Limb (tissue), 2 donors: ENCODE measurements around the gene SEPTIN12.

ENCODE experiments used
- DNase-seq, 2 donors: peaks; one replicate each; pipeline ENCODE4 v3.0.0-alpha.2; 2016; ENCODE audit errors: extremely low spot score in 2 of 2

Gene SEPTIN12

DNA sequence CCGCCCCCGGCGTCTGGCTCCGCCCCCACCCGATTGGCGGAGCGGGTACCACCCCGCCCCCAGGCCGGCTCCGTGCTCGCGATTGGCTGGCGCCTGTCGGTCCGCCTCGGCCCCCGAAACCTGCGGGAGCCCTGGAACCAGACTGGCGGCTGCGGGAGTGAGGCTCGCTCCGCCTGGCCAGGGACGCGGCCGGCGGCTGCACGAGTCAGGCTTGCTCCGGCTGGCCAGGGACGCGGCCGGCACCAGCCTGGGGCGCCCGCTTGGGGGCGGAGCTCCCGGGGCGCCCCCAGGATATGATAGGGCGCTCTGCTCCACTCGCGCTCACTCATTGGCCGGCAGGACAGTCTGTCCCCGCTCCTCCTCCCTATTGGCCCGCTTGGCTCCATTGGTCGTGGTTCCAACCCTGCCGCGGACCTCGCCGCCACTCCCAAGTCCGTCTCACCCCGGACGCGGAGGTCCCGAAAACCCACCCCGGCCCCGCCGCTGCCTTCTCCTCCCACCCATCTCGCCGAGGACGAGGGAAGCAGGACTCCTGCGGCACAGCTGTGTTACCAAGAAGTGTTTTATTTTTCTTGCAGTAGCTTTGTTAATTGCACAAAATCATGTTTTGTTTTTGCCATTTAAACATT is 14.6 kb upstream of the SEPTIN12 start:
- peak; percentile 92 to 94 for DNase-seq

DNA sequence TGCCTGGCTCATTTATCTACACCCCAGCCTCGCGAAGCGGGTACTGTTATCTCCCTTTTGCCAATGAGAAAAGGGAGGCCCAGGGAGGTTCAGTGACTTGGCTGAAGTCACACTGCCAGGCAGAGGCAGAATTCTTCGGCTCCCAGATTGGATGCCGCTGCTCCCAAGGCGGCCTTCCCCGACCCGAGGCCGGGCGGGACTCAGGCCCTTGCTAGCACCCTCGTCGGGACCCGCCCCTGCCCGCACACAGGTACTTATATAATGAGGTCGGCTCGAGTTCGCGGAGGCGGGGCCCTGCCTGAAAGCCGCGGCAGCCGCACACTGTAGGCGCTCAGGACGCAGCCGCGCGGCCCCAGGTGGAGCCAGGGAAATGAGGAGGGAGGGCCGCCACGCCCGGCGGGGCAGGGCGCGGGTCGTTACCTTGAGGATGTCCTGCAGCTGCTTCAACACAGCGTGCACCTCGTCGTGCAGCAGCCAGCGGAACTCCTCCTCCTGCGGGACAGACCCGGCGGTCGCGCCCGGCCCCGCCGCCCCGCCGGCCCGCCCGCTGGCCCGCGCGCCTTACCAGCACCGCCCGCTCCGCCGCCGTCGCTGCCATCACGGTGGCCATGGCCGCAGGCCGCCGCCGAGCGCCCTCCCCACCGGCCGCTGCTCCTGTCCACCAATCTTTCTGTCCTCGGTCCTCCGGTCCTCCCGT is 14.0 kb upstream of the SEPTIN12 start, which contains the start of gene ROGDI:
Gene ROGDI, minus strand, starts transcription at position 672 of the 697 bp plus-strand sequence. Its CDS starts 62 bp downstream, at position 610.
- DNase-seq = peak; percentile 23 to 73

- no peak for DNase-seq
Observed at GRCh38 chr16:4801051-4801961, 13.2 kb upstream of the SEPTIN12 start.

DNA sequence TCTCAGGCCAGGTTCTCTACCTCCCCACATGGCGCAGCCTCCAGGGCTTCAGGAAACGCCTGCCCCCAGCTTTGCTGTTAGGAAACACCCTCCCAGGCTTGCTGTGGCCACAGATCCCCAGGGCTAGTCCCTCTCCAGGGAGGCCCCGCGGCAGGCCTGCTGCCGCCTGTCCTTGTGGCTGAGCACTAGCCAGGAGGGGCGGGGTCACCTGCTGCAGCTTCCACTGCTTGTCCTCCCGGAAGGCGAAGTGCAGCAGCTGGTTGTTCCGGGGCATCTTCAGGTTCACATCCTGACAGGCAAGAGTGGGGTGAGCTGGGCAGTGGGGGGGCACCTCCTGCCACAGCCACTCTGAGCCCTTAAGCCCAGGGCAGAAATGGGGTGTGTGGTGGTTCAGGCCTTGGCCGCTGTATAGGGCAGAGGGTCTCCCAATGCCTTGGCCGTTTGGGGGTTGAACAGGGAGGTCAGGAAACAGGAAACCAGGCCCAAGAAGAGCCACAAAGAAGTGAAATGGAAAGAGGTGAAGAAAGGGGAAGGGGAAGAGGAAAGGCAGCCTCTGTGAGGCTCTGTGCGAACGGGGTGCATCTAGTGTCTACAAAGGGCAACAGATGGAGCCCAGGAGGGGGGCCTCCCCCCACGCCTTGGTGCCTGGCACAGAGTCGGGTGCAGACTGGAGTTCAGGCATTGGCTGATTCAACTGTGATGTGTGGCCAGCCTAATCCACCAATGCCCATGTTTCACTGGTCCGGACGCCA is 12.3 kb upstream of the SEPTIN12 start:
- DNase-seq = no peak

DNA sequence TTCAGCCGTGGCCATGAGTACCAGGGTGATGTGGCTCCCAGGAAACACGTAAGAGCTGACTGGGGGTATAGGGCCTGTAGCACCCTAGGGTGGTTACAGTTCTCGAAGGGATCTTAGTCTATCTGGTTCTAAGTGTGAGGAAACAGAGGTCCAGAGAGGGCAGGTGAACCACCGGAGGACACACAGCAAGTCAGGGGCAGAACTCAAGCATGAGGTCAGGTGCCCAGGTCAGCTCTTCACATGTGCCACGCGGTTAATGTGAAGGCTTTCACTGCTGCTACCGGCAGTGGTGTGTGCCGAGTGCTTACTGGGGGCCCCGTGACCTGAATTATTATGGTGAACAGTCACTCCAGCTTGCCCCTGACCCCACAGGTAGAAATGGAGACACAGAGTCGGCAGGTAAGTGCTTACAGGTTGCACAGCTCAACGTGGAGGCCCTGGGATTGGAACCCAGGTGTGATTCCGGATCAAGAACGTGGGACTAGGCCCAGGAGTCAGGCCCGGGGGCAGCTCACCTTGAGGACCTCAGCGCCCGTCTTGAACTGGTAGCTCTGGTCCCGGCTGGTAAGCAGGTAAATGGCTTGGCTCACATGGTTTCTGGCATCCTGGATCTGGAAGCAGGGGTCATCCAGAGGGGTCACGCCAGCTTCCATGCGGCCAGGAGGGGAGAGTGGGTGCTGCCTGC is 11.2 kb upstream of the SEPTIN12 start:
- no peak for DNase-seq

DNA sequence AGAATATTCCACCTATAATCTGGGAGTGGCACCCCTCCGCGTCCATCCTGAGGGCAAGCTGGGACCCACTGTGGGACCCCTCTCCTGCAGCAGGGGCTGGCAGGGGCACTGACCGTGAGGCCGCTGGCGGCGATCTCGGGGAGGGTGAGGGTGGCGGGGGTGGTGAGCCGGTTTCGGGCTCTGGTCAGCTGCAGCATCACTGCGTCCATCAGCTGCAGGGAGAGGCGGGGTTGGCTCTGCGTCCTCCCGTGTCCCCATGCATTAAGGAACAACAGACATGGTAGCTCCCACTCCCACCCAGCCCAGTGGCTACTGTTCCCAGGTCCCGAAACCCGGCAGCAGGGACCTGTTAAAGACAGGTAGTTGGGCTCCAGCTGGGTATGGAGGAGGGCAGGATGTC is 10.3 kb upstream of the SEPTIN12 start:
- no peak for DNase-seq

DNA sequence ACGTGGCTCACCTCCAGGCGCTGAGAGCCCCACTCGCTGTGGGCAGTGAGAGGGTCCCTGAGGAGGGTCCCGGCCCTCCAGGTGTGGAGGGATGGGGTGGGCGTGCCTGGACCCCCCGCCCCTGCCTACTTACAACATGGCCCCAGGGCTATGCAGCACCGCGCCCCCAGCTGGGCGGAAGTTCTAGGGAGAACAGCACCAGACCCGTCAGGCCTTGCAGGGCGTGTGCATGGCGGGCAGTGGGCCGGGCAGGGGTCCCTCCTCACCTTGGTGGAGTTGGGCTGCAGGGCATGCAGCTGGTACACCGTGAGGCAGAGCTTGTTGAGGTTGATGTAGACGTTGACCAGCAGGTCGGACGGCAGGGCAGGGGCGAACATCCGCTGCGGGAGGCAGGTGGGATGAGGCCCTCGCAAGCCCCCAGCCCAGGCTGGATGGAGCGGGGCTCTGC is 9.7 kb upstream of the SEPTIN12 start:
- no peak for DNase-seq

GRCh38 chr16:4796982-4797804 is 9.0 kb upstream of the SEPTIN12 start:
- DNase-seq = no peak

- DNase-seq = no peak
Observed at GRCh38 chr16:4795828-4796572, 7.9 kb upstream of the SEPTIN12 start.

- no peak for DNase-seq
Observed at GRCh38 chr16:4795181-4795827, 7.2 kb upstream of the SEPTIN12 start, which contains the start of gene SMIM22. TSS of gene SMIM22 (plus strand) at chr16:4795369. CDS start at chr16:4795735, 366 bp downstream.

- no peak for DNase-seq
Observed at GRCh38 chr16:4792951-4793513, 4.9 kb upstream of the SEPTIN12 start.

GRCh38 chr16:4790871-4791270 is 2.7 kb upstream of the SEPTIN12 start:
- no peak for DNase-seq

DNA sequence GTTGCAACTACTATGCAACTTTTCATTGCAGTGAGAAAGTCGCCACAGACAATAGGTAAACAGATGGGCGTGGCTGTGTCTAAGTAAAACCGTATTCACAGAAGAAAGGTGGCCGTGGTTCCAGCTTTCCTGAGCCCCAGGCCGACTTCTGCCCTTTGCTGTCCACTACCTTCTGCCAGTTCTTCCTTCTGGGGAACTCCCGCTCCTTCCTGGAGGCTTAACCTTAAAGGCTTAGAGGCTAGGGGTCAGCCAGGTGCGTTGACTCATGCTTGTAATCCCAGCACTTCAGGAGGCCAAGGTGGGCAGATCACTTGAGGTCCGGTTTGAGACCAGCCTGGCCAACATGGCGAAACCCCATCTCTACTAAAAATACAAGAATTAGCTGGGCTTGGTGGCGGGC is 2.1 kb upstream of the SEPTIN12 start:
- no peak for DNase-seq

- DNase-seq = no peak
Observed at GRCh38 chr16:4788910-4789309, 765 bp upstream of the SEPTIN12 start.

DNA sequence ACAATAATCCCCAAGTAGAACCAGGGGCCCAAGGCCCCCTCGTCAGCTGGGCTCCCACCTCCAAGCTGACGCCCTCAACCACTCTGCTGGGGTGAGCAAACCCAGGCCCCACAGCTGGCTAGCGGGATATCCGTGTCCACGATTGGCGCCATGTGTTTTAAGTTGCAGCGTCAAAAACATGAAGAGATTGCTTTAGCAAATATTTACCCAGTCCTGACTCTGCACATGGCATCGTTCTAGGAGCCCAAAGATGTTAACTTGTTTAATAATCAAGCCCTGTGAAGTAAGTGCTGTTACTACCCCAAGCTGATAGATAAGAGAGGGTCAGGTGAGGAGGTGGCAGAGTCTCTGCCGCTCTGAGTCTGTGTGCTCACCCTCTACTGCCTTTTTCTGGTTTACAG is 344 bp upstream of the SEPTIN12 start:
- DNase-seq = no peak

- DNase-seq = no peak
Observed at GRCh38 chr16:4787068-4787467, 1.1 kb downstream of the SEPTIN12 start.

- DNase-seq = no peak
Observed at GRCh38 chr16:4785758-4786433, 2.2 kb downstream of the SEPTIN12 start.
